Measurements from ENCODE around the gene ABCA2. TPM values are rescaled to one million over a fixed set of nuclear protein-coding genes. Genes with fewer than 3 reads are reported as not detected.

Gene ABCA2
- total RNA-seq, 1 donor from 2014 or later = 102 TPM

DNA sequence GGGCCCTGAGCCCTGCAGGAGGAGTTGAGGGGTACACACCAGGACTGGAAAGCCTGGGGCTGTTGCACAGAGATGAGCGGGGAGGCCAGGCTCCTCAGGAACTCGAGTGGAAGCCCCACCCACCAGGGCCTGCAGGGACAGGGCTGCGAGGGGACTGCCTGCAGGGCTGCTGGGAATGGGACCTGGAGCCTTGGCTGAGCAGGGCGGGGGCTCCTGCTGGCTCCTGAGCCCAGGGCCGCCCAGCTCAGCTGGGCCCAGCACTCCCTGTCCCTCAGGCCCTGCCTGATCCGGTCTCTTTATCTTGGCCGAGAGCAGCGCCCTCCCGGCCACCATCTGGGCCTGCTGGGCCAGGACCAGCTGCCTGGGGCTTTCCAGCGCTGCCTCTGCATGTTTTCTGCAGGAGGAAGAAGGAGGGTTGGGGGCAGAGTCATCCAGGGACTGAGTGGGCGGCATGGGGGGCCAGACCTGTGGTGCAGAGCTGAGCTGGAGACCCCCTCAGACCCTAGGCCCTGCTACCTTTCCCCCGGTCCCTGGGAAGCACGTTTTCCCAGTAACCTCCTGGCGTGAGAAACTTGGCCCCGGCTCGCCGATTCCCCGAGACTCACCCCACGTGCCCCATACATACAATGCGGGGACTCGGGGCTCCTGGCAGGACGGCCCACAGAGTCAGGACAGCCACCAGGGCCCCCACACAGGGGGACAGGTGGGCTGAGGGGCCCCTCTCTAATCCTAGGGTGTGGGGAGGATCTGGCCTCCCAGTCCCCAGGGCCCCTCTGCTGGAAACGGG is 66.6 kb downstream of the ABCA2 start:
- H3K27ac ChIP-seq = peak overlapping the region; percentile 54 to 55
- peaks cover 5 to 14% of the 10 kb centered on the region in 2 donors for H3K4me1 ChIP-seq
- intact Hi-C loops (cut with DNase I) = no loop called here
- H3K36me3 ChIP-seq = no peaks in the 10 kb centered on the region
- no peak overlapping the region for H3K4me3 ChIP-seq
- TF ChIP-seq, protein P1, sequence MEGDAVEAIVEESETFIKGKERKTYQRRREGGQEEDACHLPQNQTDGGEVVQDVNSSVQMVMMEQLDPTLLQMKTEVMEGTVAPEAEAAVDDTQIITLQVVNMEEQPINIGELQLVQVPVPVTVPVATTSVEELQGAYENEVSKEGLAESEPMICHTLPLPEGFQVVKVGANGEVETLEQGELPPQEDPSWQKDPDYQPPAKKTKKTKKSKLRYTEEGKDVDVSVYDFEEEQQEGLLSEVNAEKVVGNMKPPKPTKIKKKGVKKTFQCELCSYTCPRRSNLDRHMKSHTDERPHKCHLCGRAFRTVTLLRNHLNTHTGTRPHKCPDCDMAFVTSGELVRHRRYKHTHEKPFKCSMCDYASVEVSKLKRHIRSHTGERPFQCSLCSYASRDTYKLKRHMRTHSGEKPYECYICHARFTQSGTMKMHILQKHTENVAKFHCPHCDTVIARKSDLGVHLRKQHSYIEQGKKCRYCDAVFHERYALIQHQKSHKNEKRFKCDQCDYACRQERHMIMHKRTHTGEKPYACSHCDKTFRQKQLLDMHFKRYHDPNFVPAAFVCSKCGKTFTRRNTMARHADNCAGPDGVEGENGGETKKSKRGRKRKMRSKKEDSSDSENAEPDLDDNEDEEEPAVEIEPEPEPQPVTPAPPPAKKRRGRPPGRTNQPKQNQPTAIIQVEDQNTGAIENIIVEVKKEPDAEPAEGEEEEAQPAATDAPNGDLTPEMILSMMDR (IDR thresholded peaks at IDR 0.05) = no peak
- no peak for DNase-seq (ENCODE audit: low spot score in 2 of 2)
- no peaks in the 10 kb centered on the region for H3K27me3 ChIP-seq
- H3K9me3 ChIP-seq = no peaks in the 10 kb centered on the region

DNA sequence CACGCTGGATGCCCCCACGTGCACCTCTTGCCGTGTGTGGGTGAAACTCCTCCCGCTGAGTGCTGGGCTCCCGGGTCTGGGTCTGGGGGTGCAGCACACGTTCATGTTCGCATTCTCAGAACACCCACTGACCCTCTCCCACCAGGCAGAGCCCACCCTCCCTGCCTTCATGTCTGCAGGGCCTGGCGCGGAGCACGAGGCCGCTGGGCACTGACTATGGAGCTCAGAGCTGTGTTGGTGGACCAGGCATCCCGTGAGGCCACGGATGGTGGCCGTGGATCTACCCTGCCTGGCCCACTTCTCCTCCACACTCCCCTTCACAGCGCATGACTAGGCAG is 67.1 kb downstream of the ABCA2 start:
- Histone ChIP-seq H3K27me3 (no peaks in the 10 kb centered on the region), H3K9me3 (no peaks in the 10 kb centered on the region), H3K27ac (peak overlapping the region; percentile 54 to 55), H3K4me3 (no peak overlapping the region), H3K36me3 (no peaks in the 10 kb centered on the region), H3K4me1 (peaks cover 5 to 14% of the 10 kb centered on the region in 2 donors)
- no peak for DNase-seq (ENCODE audit: low spot score in 2 of 2)
- TF ChIP-seq, protein P1 (IDR thresholded peaks at IDR 0.05) = no peak
- intact Hi-C loops (cut with DNase I) = no loop called here

DNA sequence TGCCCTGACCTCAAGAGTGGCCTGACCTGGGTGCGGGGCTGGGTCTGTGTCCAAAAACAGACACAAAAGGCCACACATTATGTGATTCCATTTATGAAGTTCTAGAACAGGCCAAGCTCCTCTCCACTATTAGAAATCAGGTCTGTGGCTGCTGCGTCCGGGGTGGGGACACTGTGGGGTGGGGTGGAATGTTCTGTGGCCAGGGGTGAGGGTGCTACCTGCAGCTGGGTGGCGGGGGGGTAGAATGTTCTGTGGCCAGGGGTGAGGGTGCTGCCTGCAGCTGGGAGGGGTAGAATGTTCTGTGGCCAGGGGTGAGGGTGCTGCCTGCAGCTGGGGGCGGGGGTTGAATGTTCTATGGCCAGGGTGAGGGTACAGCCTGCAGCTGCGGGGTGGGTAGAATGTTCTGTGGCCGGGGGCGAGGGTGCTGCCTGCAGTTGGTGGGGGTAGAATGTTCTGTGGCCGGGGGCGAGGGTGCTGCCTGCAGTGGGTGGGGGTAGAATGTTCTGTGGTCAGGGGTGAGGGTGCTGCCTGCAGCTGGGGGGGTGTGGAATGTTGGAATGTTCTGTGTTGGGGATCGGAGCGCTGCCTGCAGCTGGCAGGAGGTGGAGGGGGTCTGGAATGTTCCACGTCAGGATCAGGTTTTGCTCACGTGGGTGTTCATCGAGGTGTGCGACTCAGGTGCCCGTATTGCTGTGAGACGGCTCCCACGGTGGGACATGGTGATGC is 67.7 kb downstream of the ABCA2 start:
- intact Hi-C loops (cut with DNase I) = no loop called here
- peak overlapping the region in 1 of 2 donors; percentile 54 for H3K27ac ChIP-seq
- no peak overlapping the region for H3K4me3 ChIP-seq
- peaks cover 5 to 14% of the 10 kb centered on the region in 2 donors for H3K4me1 ChIP-seq
- no peaks in the 10 kb centered on the region for H3K9me3 ChIP-seq
- no peak for DNase-seq (ENCODE audit: low spot score in 2 of 2)
- H3K27me3 ChIP-seq = no peaks in the 10 kb centered on the region
- H3K36me3 ChIP-seq = no peaks in the 10 kb centered on the region
- TF ChIP-seq, protein P1 (IDR thresholded peaks at IDR 0.05) = no peak

DNA sequence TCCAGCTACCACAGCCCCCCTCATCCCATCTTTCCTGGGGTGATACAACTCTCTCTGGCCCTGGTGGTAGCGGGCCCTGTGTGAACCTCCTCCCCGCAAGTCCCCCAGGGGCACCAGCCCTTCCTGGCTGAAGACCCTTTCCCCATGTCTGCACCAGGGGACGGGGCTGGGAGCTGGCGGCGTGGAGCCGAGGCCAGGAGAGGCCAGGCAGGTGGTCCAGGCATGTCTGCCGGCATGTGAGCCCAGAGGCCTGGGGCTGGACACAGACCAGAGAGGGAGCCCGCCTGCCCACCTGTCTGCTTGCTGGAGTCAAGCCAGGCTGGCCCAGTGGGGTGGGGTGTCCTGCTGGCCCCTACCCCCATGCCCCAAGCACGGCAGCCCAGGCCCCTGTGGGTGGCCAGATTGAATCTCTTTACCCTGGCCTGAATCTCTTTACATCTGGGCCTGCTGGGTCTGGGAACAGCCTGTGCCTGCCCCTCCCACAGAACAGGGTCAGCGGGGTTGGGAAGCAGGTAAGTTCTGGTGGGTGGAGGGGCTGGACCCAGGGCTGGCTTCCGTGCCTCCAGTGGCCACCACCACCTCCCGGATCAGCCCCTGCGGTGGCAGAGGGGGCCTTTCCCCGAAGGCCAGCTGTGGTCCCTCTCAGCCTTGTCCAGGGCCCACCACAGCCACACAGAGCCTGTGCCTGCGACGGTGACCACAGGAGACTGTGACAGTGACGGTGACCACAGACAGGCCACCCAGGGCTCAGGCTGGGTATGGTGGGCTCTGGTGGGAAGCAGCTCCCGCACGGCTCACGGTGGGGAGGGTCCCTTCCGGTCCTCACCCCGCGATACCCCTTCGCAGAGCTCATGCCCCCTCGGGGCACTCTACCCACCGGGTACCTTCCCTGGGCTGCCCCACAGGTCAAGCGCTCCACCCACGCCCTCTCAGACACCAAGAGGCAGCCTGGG is 68.9 kb downstream of the ABCA2 start:
- TF ChIP-seq, protein P1 (IDR thresholded peaks at IDR 0.05) = no peak
- intact Hi-C loops (cut with DNase I) = no loop called here
- Histone ChIP-seq H3K27me3 (no peaks in the 10 kb centered on the region), H3K36me3 (no peaks in the 10 kb centered on the region), H3K4me3 (no peak overlapping the region), H3K9me3 (no peaks in the 10 kb centered on the region), H3K27ac (no peak overlapping the region), H3K4me1 (peaks cover 5 to 14% of the 10 kb centered on the region in 2 donors)
- no peak for DNase-seq (ENCODE audit: low spot score in 2 of 2)

DNA sequence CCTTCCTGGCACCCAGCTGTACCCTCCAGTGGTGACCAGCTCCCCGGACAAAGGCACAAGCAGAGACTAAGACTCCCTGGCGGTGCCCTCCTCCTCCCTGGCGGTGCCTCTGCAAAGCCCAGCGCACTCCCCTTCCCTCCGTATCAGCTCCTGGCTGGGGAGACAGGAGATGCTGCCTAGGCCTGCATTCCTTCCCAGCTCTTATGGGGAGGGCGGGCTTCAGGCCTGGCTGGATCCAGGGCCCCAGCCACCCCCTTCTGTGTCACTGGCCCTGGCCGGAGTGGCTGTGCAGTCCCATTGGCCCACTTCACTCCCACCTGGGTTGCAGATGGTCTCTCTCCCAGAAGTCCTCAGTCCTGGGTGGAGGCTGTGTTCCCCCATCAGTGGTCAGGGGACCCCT is 69.6 kb downstream of the ABCA2 start:
- no peak for DNase-seq (ENCODE audit: low spot score in 2 of 2)
- H3K27me3 ChIP-seq = no peaks in the 10 kb centered on the region
- H3K4me3 ChIP-seq = no peak overlapping the region
- intact Hi-C loops (cut with DNase I) = no loop called here
- TF ChIP-seq, protein P1 (IDR thresholded peaks at IDR 0.05) = no peak
- no peak overlapping the region for H3K27ac ChIP-seq
- H3K9me3 ChIP-seq = no peaks in the 10 kb centered on the region
- no peaks in the 10 kb centered on the region for H3K36me3 ChIP-seq
- peaks cover 5 to 14% of the 10 kb centered on the region in 2 donors for H3K4me1 ChIP-seq

Data from ascending aorta (tissue), 2 donors.